CD14-positive monocyte (primary cell): ENCODE measurements around the gene NAA11. TPM values are rescaled to one million over a fixed set of nuclear protein-coding genes. Genes with fewer than 3 reads are reported as not detected.

ENCODE experiments used
- DNase-seq, 3 donors: peaks; one replicate each; pipeline ENCODE4 v3.0.0-alpha.2; 2011 to 2022
- H2AFZ ChIP-seq: 2 replicates; pipeline ENCODE4 v1.6.0; 2012; ENCODE audit warnings: mild to moderate bottlenecking, low read depth, low read length, inconsistent platforms; ENCODE audit not compliant: insufficient read depth, poor library complexity, severe bottlenecking
- H3K27ac ChIP-seq, 2 donors: 1 replicate in 1 of 2; 2 replicates in 1 of 2; pipeline ENCODE4 v1.5.1; 2012 to 2013; ENCODE audit warnings: low read length in 2 of 2, control low read depth in 1 of 2, inconsistent platforms in 1 of 2, low read depth in 1 of 2, mild to moderate bottlenecking in 1 of 2
- H3K27me3 ChIP-seq, 2 donors: one replicate each; pipeline versions ENCODE4 v1.6.0 to v1.6.1; 2011 to 2013; ENCODE audit warnings: low read length in 2 of 2; ENCODE audit not compliant: control insufficient read depth in 2 of 2, insufficient read depth in 2 of 2
- H3K36me3 ChIP-seq, 2 donors: replicated peaks in 1 of 2; 1 replicate in 1 of 2; 2 replicates in 1 of 2; pipeline versions ENCODE4 v1.5.1 to v1.6.1; 2012 to 2013; ENCODE audit warnings: low read length in 2 of 2, control low read depth in 1 of 2, inconsistent platforms in 1 of 2, mild to moderate bottlenecking in 1 of 2; ENCODE audit not compliant: insufficient read depth in 2 of 2, control insufficient read depth in 1 of 2
- H3K4me1 ChIP-seq, 2 donors: 1 replicate in 1 of 2; 2 replicates in 1 of 2; pipeline versions ENCODE4 v1.5.1 to v1.6.1; 2012 to 2013; ENCODE audit warnings: low read length in 2 of 2, control low read depth in 1 of 2, inconsistent platforms in 1 of 2, mild to moderate bottlenecking in 1 of 2, moderate library complexity in 1 of 2; ENCODE audit not compliant: insufficient read depth in 2 of 2, control insufficient read depth in 1 of 2
- H3K4me2 ChIP-seq: replicated peaks from 2 replicates; pipeline ENCODE3; 2012; ENCODE audit warnings: low read length, moderate library complexity, mild to moderate bottlenecking; ENCODE audit not compliant: poor library complexity, severe bottlenecking; ENCODE audit errors: extremely low read depth
- H3K4me3 ChIP-seq, 3 experiments: fragments of 200-600 bp in 1 of 3; sonication (generic) in 1 of 3; replicated peaks in 1 of 3; 1 replicate in 2 of 3; 2 replicates in 1 of 3; pipeline ENCODE4 v1.5.1; 2011 to 2013; ENCODE audit warnings: low read length in 3 of 3, mild to moderate bottlenecking in 3 of 3, control low read depth in 2 of 3, low read depth in 2 of 3, inconsistent platforms in 1 of 3, moderate library complexity in 1 of 3
- H3K79me2 ChIP-seq: 2 replicates; pipeline ENCODE4 v1.6.0; 2012; ENCODE audit warnings: mild to moderate bottlenecking, control low read depth, inconsistent platforms, low read length, moderate library complexity; ENCODE audit not compliant: insufficient read depth
- H3K9ac ChIP-seq: 2 replicates; pipeline ENCODE4 v1.6.0; 2017; ENCODE audit warnings: low read length, mild to moderate bottlenecking; ENCODE audit not compliant: insufficient read depth, poor library complexity, severe bottlenecking
- H3K9me3 ChIP-seq, 2 donors: replicated peaks in 1 of 2; 1 replicate in 1 of 2; 2 replicates in 1 of 2; pipeline versions ENCODE4 v1.5.1 to v1.6.1; 2012 to 2013; ENCODE audit warnings: low read length in 2 of 2, control low read depth in 1 of 2; ENCODE audit not compliant: control insufficient read depth in 1 of 2, insufficient read depth in 1 of 2
- H4K20me1 ChIP-seq: 2 replicates; pipeline ENCODE4 v1.6.0; 2012; ENCODE audit warnings: mild to moderate bottlenecking, low read length, control low read depth, moderate library complexity; ENCODE audit not compliant: insufficient read depth
- H3K27ac Mint-ChIP-seq, 7 donors: one replicate each; pipeline ENCODE4 v1.8.0; 2020; ENCODE audit warnings: mild to moderate bottlenecking in 7 of 7, mixed read lengths in 7 of 7, moderate library complexity in 6 of 7, inconsistent platforms in 2 of 7
- H3K27me3 Mint-ChIP-seq, 3 donors: one replicate each; pipeline ENCODE4 v1.8.0; 2021 to 2022; ENCODE audit warnings: low read depth in 3 of 3, mild to moderate bottlenecking in 3 of 3, mixed read lengths in 3 of 3, moderate library complexity in 3 of 3, inconsistent platforms in 1 of 3
- H3K36me3 Mint-ChIP-seq, 2 donors: one replicate each; pipeline ENCODE4 v1.8.0; 2020; ENCODE audit warnings: mixed read lengths in 2 of 2, inconsistent platforms in 1 of 2, mild to moderate bottlenecking in 1 of 2
- H3K4me1 Mint-ChIP-seq: one replicate; pipeline ENCODE4 v1.8.0; 2020; ENCODE audit warnings: mild to moderate bottlenecking, mixed read lengths
- H3K4me3 Mint-ChIP-seq, 2 donors: one replicate each; pipeline ENCODE4 v1.8.0; 2020; ENCODE audit warnings: mild to moderate bottlenecking in 2 of 2, mixed read lengths in 2 of 2, moderate library complexity in 1 of 2
- H3K9me3 Mint-ChIP-seq, 7 donors: one replicate each; pipeline ENCODE4 v1.8.0; 2020 to 2022; ENCODE audit warnings: mixed read lengths in 7 of 7, mild to moderate bottlenecking in 6 of 7, moderate library complexity in 6 of 7, inconsistent platforms in 2 of 7
- WGBS: methylation state at CpG from one replicate; pipeline ENCODE4 v1.1.5; 2013; ENCODE audit warnings: missing lambda C conversion rate; ENCODE audit not compliant: insufficient coverage; 5-methylcytosine and 5-hydroxymethylcytosine counted together
- intact Hi-C, 2 donors: fragments of 100-400 bp; cut with micrococcal nuclease; formaldehyde crosslinking; loops; one replicate each; pipeline versions ENCODE4 v1.15.0 to v1.15.1; 2023
- polyA plus RNA-seq, 3 donors: library from polyadenylated mRNA; depleted of rRNA in 1 of 3; unstranded in 2 of 3; stranded (reverse) in 1 of 3; fragments of 300-500 nt in 2 of 3; fragments of >200 nt in 1 of 3; fragmentation: Illumina TruSeq in 2 of 3; gene quantifications; 1 replicate in 2 of 3; 2 replicates in 1 of 3; pipeline ENCODE4 v1.2.3, GENCODE V29; 2012 to 2021
- TF ChIP-seq, protein P1 (sequence below): fragments of 200-600 bp; IDR thresholded peaks from one replicate; pipeline ENCODE4 v1.8.0; 2022; ENCODE audit warnings: antibody characterized with exemption, mild to moderate bottlenecking

Gene NAA11
- polyA plus RNA-seq, 3 donors = not detected

DNA sequence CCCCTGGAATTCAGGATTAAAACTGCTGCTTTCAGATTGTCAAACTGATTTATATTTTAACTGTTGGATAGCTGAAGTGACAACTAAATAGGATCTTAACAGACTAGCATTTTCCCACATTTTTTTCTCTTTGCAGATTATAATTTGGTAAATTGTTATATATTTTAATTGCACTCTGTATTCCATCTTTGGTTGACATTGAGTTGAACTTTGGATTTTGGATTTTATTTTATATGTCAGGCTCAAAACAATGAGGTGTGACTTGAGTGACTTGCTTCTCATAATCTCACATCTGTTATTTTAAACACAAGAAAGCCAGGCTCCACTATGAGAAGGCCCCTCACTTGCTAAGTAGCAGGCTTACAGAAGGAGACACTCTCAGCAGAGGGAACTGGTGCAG lies 38.1 kb downstream of the NAA11 start:
- no peaks in the 10 kb centered on the region for H4K20me1 ChIP-seq
- no peak overlapping the region for H3K27ac ChIP-seq
- no peaks in the 10 kb centered on the region for H3K27me3 ChIP-seq
- intact Hi-C loops = loop anchor here in 1 of 2 donors (10.0 kb wide), 1 partner anchor 507 kb away; no protein-coding TSS in a partner anchor
- TF ChIP-seq, protein P1, sequence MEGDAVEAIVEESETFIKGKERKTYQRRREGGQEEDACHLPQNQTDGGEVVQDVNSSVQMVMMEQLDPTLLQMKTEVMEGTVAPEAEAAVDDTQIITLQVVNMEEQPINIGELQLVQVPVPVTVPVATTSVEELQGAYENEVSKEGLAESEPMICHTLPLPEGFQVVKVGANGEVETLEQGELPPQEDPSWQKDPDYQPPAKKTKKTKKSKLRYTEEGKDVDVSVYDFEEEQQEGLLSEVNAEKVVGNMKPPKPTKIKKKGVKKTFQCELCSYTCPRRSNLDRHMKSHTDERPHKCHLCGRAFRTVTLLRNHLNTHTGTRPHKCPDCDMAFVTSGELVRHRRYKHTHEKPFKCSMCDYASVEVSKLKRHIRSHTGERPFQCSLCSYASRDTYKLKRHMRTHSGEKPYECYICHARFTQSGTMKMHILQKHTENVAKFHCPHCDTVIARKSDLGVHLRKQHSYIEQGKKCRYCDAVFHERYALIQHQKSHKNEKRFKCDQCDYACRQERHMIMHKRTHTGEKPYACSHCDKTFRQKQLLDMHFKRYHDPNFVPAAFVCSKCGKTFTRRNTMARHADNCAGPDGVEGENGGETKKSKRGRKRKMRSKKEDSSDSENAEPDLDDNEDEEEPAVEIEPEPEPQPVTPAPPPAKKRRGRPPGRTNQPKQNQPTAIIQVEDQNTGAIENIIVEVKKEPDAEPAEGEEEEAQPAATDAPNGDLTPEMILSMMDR = no peak
- no peaks in the 10 kb centered on the region for H3K4me1 ChIP-seq
- H3K9ac ChIP-seq = no peak overlapping the region
- H3K4me2 ChIP-seq = no peak overlapping the region
- H3K27ac Mint-ChIP-seq = no peak overlapping the region
- no peak overlapping the region for H2AFZ ChIP-seq
- no peaks in the 10 kb centered on the region for H3K4me1 Mint-ChIP-seq
- H3K4me3 ChIP-seq = no peak overlapping the region
- no peaks in the 10 kb centered on the region for H3K36me3 Mint-ChIP-seq
- DNase-seq = no peak
- H3K27me3 Mint-ChIP-seq = no peaks in the 10 kb centered on the region
- no peaks in the 10 kb centered on the region for H3K9me3 Mint-ChIP-seq
- no peak overlapping the region for H3K4me3 Mint-ChIP-seq
- H3K36me3 ChIP-seq = no peaks in the 10 kb centered on the region
- H3K79me2 ChIP-seq = no peaks in the 10 kb centered on the region
- H3K9me3 ChIP-seq = no peaks in the 10 kb centered on the region

DNA sequence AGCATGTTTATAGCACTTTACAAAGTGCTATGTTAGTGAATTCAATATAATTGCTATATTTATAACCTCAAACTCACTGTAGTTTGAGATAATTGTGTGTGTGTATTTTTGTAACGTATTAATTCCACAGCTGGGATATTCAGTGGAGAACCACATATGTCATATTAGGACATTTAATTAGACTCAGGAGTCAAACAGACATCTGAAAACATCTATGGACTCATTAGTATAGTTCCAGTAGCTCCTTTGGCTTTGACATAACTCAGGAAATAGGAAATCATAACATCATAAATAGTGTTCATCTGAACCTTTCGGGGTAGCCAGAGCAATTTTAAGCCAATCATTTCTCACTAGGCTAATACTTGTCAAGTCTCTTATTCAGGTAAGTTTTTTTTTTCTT lies 38.8 kb downstream of the NAA11 start:
- intact Hi-C loops = loop anchor here in 1 of 2 donors (10.0 kb wide), 1 partner anchor 508 kb away; no protein-coding TSS in a partner anchor
- H3K4me1 ChIP-seq = no peaks in the 10 kb centered on the region
- no peaks in the 10 kb centered on the region for H3K27me3 ChIP-seq
- Mint-ChIP-seq H3K36me3 (no peaks in the 10 kb centered on the region), H3K27ac (no peak overlapping the region), H3K4me3 (no peak overlapping the region), H3K27me3 (no peaks in the 10 kb centered on the region), H3K4me1 (no peaks in the 10 kb centered on the region), H3K9me3 (no peaks in the 10 kb centered on the region)
- no CpG with 5 or more reads among the region's 2 CpGs for WGBS
- no peak overlapping the region for H3K27ac ChIP-seq
- H3K4me2 ChIP-seq = no peak overlapping the region
- TF ChIP-seq, protein P1 = no peak
- no peaks in the 10 kb centered on the region for H3K79me2 ChIP-seq
- H3K36me3 ChIP-seq = no peaks in the 10 kb centered on the region
- H3K9ac ChIP-seq = no peak overlapping the region
- no peak overlapping the region for H3K4me3 ChIP-seq
- no peak for DNase-seq
- no peaks in the 10 kb centered on the region for H4K20me1 ChIP-seq
- H3K9me3 ChIP-seq = no peaks in the 10 kb centered on the region
- H2AFZ ChIP-seq = no peak overlapping the region
